AG09309 (cell line): ENCODE measurements around the gene SLC11A2.

Source experiments
- DNase-seq: peaks from one replicate; pipeline ENCODE4 v3.0.0-alpha.2; 2010; ENCODE audit warnings: low read depth
- H3K4me3 ChIP-seq: 2 replicates; pipeline ENCODE4 v1.5.1; 2011; ENCODE audit warnings: mild to moderate bottlenecking, low read depth, low read length, moderate library complexity; ENCODE audit not compliant: control insufficient read depth
- CTCF ChIP-seq: IDR thresholded peaks from 2 replicates; pipeline ENCODE4 v1.5.1; 2011; ENCODE audit warnings: mild to moderate bottlenecking, low read depth, low read length, inconsistent platforms; ENCODE audit not compliant: insufficient read depth, control insufficient read depth; ENCODE audit errors: missing control alignments

Gene SLC11A2

GRCh38 chr12:51028813-51029150 is 2.6 kb upstream of the SLC11A2 start:
- no peak overlapping the region for H3K4me3 ChIP-seq
- TF ChIP-seq CTCF = no peak
- no peak for DNase-seq

- H3K4me3 ChIP-seq = no peak overlapping the region
- DNase-seq = no peak
- TF ChIP-seq CTCF = peak; percentile 35
Observed at GRCh38 chr12:51028126-51028812, 2.1 kb upstream of the SLC11A2 start.

GRCh38 chr12:51027342-51027835 is 1.2 kb upstream of the SLC11A2 start:
- no peak overlapping the region for H3K4me3 ChIP-seq
- no peak for TF ChIP-seq CTCF

GRCh38 chr12:51025338-51025835 is 797 bp downstream of the SLC11A2 start:
- no peak for TF ChIP-seq CTCF
- DNase-seq = no peak

More at GRCh38 chr12:51027342-51027835, 1.2 kb upstream of the SLC11A2 start:
- no peak for DNase-seq

GRCh38 chr12:51023625-51024382 is 2.4 kb downstream of the SLC11A2 start:
- no peak for TF ChIP-seq CTCF
- DNase-seq = no peak
- peak overlapping the region; percentile 87 for H3K4me3 ChIP-seq

More at GRCh38 chr12:51025338-51025835, 797 bp downstream of the SLC11A2 start:
- H3K4me3 ChIP-seq = peak overlapping the region; percentile 87

GRCh38 chr12:51021694-51022093 is 4.5 kb downstream of the SLC11A2 start:
- no peak overlapping the region for H3K4me3 ChIP-seq
- TF ChIP-seq CTCF = no peak
- DNase-seq = no peak
